OCI-LY7 (cell line): ENCODE results near the gene IMMP2L. TPM values are rescaled to one million over a fixed set of nuclear protein-coding genes. Genes with fewer than 3 reads are reported as not detected.
"Not testable (repeated sequence)": the region's sequence is repeated elsewhere in the genome, so short reads cannot be mapped to it uniquely, and the experiment has no call there.

Experiments
- BruUV-seq: library from RNA; stranded (reverse); fragments of 400-500 nt; replicated peaks from 2 replicates; lab custom pipeline; 2021; lab: Mats Ljungman, UMichigan
- CTCF ChIA-PET: fragments of 300-600 bp; sonication (Branson Sonifier 250); formaldehyde crosslinking; loops from one replicate; lab custom pipeline; 2022; ENCODE audit warnings: antibody characterized with exemption; ENCODE audit not compliant: unreplicated experiment; lab: Charles Lee
- POLR2A ChIA-PET: fragments of 300-600 bp; sonication (Branson Sonifier 250); formaldehyde crosslinking; loops from one replicate; lab custom pipeline; 2022; ENCODE audit warnings: antibody characterized with exemption; lab: Charles Lee
- DNase-seq: peaks from one replicate; pipeline ENCODE4 v3.0.0-alpha.2; 2015; ENCODE audit warnings: low spot score
- H2AFZ ChIP-seq: fragments of 200-600 bp; sonication (generic), shearing (Covaris generic); 2 replicates; pipeline ENCODE4 v1.6.1; 2014; ENCODE audit warnings: mild to moderate bottlenecking, antibody characterized with exemption, low read length, moderate library complexity
- H3K27ac ChIP-seq: fragments of 200-600 bp; sonication (generic); 2 replicates; pipeline ENCODE4 v1.5.1; 2014; ENCODE audit warnings: mixed run types, low read depth, mild to moderate bottlenecking, moderate library complexity, low read length, inconsistent platforms; ENCODE audit not compliant: poor library complexity, severe bottlenecking
- H3K36me3 ChIP-seq: fragments of 200-600 bp; sonication (generic); 2 replicates; pipeline ENCODE4 v1.6.1; 2014; ENCODE audit warnings: mild to moderate bottlenecking, antibody characterized with exemption, low read length, moderate library complexity, mixed read lengths; ENCODE audit not compliant: insufficient read depth
- H3K4me1 ChIP-seq: fragments of 200-600 bp; sonication (generic); 2 replicates; pipeline ENCODE4 v1.5.1; 2014; ENCODE audit warnings: mild to moderate bottlenecking, low read length; ENCODE audit not compliant: insufficient read depth, poor library complexity, severe bottlenecking
- H3K4me2 ChIP-seq: fragments of 200-600 bp; sonication (generic); 2 replicates; pipeline ENCODE4 v1.6.1; 2014; ENCODE audit warnings: mild to moderate bottlenecking, low read length
- H3K4me3 ChIP-seq: fragments of 200-600 bp; sonication (generic); 2 replicates; pipeline ENCODE4 v1.5.1; 2014; ENCODE audit warnings: mild to moderate bottlenecking, low read depth, low read length; ENCODE audit not compliant: poor library complexity, severe bottlenecking
- H3K79me2 ChIP-seq: fragments of 200-600 bp; sonication (generic); 2 replicates; pipeline ENCODE4 v1.6.1; 2016; ENCODE audit warnings: low read depth, mild to moderate bottlenecking, low read length, moderate library complexity, mixed read lengths; ENCODE audit not compliant: insufficient read depth
- H3K9me2 ChIP-seq: fragments of 200-600 bp; sonication (generic); 2 replicates; pipeline ENCODE4 v1.6.1; 2016; ENCODE audit warnings: mild to moderate bottlenecking, low read length, mixed read lengths; ENCODE audit not compliant: insufficient read depth
- H3K9me3 ChIP-seq: fragments of 200-600 bp; sonication (generic); 2 replicates; pipeline ENCODE4 v1.6.1; 2014; ENCODE audit warnings: mild to moderate bottlenecking, mixed run types, low read length, mixed read lengths
- H4K20me1 ChIP-seq: fragments of 200-600 bp; sonication (generic); 2 replicates; pipeline ENCODE4 v1.6.1; 2014; ENCODE audit warnings: mild to moderate bottlenecking, antibody characterized with exemption, low read length, moderate library complexity, mixed read lengths; ENCODE audit not compliant: insufficient read depth
- EZH2phosphoT487 ChIP-seq: fragments of 200-600 bp; sonication (generic); IDR thresholded peaks from 2 replicates; pipeline ENCODE4 v1.6.1; 2018; ENCODE audit warnings: low read depth, borderline replicate concordance, mild to moderate bottlenecking, mixed run types, antibody characterized with exemption, low read length, moderate library complexity, mixed read lengths
- intact Hi-C: fragments of 100-400 bp; cut with micrococcal nuclease; formaldehyde crosslinking; loops from one replicate; pipeline ENCODE4 v1.10.0; 2022; ENCODE audit not compliant: unreplicated experiment
- total RNA-seq, 2 experiments: library from RNA; depleted of rRNA in 1 of 2; stranded (reverse); fragments of >200 nt in 1 of 2; shearing (Covaris generic) in 1 of 2; gene quantifications; 2 replicates each; pipeline ENCODE4 v1.2.3, GENCODE V29; 2014 to 2022
- TF ChIP-seq, protein P1 (sequence below): fragments of 200-600 bp; sonication (generic); conservative IDR thresholded peaks from 2 replicates; pipeline ENCODE4 v1.5.1; 2014; ENCODE audit warnings: mild to moderate bottlenecking, antibody characterized with exemption, low read length, moderate library complexity, mixed read lengths

Gene IMMP2L
- total RNA-seq, 2 experiments from 2014 or later: 8.0 to 25.4 TPM

DNA sequence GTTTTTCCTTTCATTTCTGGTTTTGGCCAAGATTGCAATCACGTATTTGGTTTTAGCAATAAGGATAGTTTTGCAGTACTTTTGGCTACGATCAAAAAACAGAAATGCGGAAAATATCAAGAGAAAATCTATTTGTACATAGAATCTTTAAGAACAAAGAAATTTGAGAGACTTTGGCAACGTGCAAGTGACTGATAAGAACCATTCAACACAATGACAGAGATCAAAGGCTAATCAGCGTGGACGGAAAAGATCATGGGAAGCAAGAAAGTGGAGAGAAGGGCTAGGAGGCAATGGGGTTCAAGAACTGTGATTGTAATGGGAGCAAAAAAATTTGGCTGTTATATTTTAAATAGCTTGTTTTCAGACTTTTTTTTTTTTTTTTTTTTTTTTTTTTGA lies 487.5 kb downstream of the IMMP2L start:
- no TSS peak for BruUV-seq
- Histone ChIP-seq H3K9me3 (no peaks in the 10 kb centered on the region), H3K27ac (no peak overlapping the region), H3K4me3 (no peak overlapping the region), H3K79me2 (no peaks in the 10 kb centered on the region), H2AFZ (no peak overlapping the region), H3K4me2 (no peak overlapping the region), H3K9me2 (no peaks in the 10 kb centered on the region), H3K4me1 (no peaks in the 10 kb centered on the region), H4K20me1 (no peaks in the 10 kb centered on the region), H3K36me3 (no peaks in the 10 kb centered on the region)
- CTCF ChIA-PET: no interaction called here
- intact Hi-C loops: no loop called here
- DNase-seq: no peak
- POLR2A ChIA-PET: interaction anchor here (0.6 kb wide), 1 partner anchor 128 kb away, joined by 4 read pairs; no protein-coding TSS in a partner anchor
- TF ChIP-seq, protein P1, sequence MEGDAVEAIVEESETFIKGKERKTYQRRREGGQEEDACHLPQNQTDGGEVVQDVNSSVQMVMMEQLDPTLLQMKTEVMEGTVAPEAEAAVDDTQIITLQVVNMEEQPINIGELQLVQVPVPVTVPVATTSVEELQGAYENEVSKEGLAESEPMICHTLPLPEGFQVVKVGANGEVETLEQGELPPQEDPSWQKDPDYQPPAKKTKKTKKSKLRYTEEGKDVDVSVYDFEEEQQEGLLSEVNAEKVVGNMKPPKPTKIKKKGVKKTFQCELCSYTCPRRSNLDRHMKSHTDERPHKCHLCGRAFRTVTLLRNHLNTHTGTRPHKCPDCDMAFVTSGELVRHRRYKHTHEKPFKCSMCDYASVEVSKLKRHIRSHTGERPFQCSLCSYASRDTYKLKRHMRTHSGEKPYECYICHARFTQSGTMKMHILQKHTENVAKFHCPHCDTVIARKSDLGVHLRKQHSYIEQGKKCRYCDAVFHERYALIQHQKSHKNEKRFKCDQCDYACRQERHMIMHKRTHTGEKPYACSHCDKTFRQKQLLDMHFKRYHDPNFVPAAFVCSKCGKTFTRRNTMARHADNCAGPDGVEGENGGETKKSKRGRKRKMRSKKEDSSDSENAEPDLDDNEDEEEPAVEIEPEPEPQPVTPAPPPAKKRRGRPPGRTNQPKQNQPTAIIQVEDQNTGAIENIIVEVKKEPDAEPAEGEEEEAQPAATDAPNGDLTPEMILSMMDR: no peak
- TF ChIP-seq EZH2phosphoT487: no peak

DNA sequence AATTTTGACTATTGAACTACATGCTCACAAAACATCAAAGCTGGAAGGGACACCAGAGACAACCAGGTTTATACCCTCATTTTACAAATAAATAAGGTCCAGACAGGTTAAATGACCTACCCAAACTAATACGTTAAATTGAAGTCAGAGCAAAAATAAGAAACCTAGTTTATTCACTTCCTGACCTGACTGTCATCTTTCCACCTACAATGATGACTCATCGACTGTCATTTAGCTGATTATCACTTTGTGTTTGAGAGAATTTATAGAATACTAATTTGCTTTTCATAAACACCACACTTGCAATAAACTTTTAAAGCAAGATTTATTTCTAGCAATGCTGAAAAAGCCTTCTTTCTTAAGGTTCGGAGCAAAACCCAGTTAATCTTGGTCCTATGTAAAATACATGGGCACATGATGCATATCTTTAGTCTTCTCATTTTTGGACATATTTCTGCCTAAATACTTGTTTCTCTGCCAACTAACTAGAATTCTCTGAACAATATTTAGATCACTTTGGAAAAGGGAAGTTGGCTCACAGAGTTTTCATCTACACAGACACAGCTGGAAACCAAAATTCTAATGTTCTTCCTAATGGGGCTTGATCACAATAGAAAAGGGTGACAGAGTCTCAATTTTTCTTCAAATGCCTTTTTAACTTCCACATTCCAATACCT lies 488.1 kb downstream of the IMMP2L start:
- no peak for DNase-seq
- H3K79me2 ChIP-seq: no peaks in the 10 kb centered on the region
- H4K20me1 ChIP-seq: no peaks in the 10 kb centered on the region
- TF ChIP-seq, protein P1: no peak
- no peak for TF ChIP-seq EZH2phosphoT487
- H3K4me1 ChIP-seq: no peaks in the 10 kb centered on the region
- intact Hi-C loops: no loop called here
- BruUV-seq: no TSS peak
- no peak overlapping the region for H3K27ac ChIP-seq
- CTCF ChIA-PET: no interaction called here
- H3K4me2 ChIP-seq: no peak overlapping the region
- H3K9me3 ChIP-seq: no peaks in the 10 kb centered on the region
- no peak overlapping the region for H3K4me3 ChIP-seq
- no peaks in the 10 kb centered on the region for H3K36me3 ChIP-seq
- no peaks in the 10 kb centered on the region for H3K9me2 ChIP-seq
- POLR2A ChIA-PET: interaction anchor here (0.5 to 0.6 kb wide), 2 partner anchors 115 to 127 kb away, joined by 3 to 4 read pairs; no protein-coding TSS in a partner anchor
- H2AFZ ChIP-seq: no peak overlapping the region

DNA sequence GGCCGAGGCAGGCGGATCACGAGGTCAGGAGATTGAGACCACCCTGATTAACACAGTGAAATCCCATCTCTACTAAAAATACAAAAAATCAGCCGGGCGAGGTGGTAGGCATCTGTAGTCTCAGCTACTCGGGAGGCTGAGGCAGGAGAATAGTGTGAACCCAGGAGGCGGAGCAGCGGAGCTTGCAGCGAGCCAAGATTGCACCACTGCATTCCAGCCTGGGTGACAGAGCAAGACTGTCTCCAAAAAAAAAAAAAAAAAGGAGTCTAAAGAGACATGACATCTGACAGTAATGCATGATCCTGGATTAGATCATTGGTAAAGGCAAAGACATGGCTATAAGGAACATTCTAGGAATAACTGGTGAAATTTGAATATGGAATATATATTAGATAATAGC lies 489.6 kb downstream of the IMMP2L start:
- CTCF ChIA-PET, H3K9me2 ChIP-seq, H3K9me3 ChIP-seq, DNase-seq, H3K36me3 ChIP-seq, H4K20me1 ChIP-seq, H3K79me2 ChIP-seq, H3K27ac ChIP-seq, POLR2A ChIA-PET, H2AFZ ChIP-seq, intact Hi-C loops, H3K4me3 ChIP-seq, H3K4me2 ChIP-seq, BruUV-seq, H3K4me1 ChIP-seq: not testable (repeated sequence)
